HG02852 (cell line): ENCODE data around the gene IQCF5.
"Not testable (repeated sequence)": the region's sequence is repeated elsewhere in the genome, so short reads cannot be mapped to it uniquely, and the experiment has no call there.

Experiments used
- ATAC-seq: cut with Tn5 transposase; IDR thresholded peaks from one replicate; pipeline ENCODE4 v1.9.1; 2021; ENCODE audit warnings: mild to moderate bottlenecking, moderate library complexity; ENCODE audit not compliant: unreplicated experiment

IQCF5 gene

DNA sequence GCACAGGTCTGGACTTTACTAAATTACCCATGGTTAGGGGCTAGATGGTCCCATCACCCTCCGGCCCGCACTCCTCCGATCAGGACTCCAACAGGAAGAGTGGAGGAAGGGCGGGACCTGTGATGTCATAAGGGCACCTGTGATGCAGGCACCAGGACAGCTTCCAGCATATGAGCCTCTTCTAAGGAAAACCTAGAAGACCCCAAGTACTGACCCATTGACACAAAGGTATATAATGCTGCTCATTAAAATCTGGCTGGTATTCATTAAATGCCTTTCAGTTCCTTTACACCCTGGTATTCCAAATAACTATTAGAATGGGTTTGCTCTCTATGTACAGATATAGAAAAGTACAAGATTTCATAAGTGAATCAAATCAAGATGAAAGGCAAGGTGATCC lies at the start of gene IQCF5:
IQCF5 (minus strand) TSS at position 101 of the 400 bp plus-strand sequence; CDS start at position 31, 70 bp downstream.
- no peak for ATAC-seq

DNA sequence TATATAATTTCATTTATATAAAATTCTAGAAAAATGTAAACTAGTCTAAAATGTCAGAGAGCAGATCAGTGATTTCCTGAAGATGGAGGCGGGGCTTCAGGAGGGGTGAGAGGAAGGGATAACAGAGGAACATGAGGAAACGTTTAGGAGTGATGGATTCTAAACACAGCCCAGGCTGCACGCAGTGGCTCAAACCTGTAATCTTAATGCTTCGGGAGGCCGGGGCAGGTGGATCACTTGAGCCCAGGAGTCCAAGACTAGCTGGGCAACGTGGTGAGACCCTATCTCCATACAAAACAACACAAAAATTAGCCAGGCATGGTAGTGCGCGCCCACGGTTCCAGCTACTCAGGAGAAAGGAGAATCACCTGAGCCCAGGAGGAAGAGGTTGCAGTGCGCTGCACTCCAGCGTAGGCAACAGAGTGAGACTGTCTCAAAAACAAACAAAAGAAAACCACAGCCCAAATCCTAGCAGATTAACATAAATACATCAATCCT lies 45.7 kb upstream of the IQCF5 start:
- no peak for ATAC-seq

DNA sequence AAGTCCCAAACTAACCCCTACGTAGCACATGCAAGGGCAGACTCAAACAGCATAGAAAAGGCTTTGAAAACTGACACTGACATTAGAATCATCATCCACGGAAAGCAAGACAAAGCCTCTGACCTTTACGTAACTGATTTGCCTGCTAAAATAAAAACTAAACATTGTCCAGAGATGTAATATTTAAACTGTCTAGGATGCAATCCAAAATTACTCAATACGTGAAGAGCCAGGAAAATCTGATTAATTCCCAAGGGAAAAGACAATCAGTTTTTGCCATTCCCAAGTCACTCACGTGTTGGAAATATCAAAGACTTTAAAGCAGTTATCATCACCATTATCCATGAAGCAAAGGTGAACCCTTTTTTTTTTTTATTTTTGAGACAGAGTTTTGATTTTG lies 41.0 kb upstream of the IQCF5 start:
- ATAC-seq: no peak

DNA sequence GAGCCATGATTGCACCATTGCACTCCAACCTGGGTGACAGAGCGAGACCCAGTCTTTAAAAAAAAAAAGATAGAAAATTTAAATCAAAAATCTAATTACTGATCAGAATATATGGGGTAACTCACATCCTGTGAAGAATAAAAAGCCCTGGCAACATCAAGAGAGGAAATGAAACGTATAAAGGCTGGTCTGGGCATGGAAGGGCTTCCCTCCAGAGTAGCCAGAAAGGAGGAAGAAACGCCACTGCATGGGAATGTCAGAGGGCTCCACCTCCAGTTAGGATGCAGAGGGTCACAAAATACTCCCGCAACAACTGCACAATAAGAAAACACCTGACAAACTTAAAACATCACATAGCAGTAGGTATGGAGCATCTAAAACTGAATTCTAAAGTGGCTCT lies 32.6 kb upstream of the IQCF5 start:
- ATAC-seq: no peak

DNA sequence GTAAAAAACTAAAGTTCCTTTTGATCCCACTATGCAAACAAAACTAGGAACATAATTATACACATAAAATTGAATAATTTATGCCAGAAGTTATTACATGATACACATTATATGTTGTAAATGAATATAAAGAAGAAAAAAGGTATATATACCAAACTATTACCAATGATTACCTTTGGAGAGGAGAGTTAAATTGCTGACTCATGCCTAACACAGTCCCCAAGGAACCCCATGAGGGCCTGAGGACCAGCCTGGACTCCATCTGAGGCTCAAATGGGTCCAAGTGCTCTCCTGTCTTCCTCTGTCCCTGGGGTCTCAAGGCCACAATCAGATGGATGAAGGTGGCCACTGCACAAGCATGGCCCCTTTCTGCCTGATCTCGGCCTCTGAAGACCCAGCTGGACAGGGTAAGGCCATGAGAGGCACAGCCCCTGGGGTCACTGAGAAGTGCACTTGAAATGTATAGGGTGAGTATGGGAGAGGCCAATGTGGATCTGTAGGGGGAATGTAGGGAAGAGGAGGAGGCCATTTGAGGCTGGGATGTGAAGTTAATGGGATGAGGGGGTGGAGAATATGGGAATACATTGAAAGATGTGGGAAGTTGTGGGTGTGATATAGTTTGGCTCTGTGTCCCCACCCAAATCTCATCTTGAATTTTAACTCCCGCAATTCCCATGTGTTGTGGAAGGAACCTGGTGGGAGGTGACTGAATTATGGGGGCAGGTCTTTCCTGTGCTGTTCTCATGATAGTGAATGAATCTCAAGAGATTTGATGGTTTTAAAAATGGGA lies 28.8 kb upstream of the IQCF5 start:
- ATAC-seq: no peak

DNA sequence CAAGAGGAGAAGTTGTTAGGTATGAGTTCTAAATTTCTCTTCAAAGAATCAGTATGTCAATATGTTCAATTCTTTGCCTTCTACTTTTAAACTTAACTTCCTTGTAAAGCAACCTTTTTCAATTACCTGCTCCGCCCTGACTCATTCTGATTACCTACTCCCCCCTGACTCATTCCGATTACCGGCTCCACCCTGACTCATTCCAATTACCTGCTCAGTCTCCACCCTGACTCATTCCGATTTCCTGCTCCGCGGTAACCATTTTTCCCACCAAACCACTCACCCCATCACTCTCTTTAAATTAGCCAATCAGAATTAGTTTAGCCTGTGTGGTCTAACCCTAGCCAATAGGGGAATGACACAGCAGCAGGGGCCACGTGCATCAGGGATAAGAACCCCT lies 27.0 kb upstream of the IQCF5 start:
- ATAC-seq: not testable (repeated sequence)

DNA sequence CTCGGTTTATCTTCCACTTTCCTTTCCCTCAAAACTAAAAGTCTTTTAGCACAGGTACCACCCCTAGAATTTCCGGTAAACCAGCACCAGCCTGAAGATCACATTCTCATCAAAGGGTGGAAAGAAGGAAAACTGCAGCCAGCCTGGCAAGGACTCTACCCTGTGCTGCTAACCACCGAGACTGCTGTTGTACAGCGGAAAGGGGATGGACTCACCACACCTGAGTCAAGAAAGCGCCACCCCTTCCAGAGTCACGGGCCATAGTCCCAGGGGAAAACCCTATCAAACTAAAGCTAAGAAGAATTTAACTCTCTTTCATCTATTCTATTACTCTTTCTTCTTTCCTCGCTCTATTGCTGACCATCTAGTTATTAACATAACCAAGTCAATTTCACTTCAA lies 24.6 kb upstream of the IQCF5 start:
- not testable (repeated sequence) for ATAC-seq

DNA sequence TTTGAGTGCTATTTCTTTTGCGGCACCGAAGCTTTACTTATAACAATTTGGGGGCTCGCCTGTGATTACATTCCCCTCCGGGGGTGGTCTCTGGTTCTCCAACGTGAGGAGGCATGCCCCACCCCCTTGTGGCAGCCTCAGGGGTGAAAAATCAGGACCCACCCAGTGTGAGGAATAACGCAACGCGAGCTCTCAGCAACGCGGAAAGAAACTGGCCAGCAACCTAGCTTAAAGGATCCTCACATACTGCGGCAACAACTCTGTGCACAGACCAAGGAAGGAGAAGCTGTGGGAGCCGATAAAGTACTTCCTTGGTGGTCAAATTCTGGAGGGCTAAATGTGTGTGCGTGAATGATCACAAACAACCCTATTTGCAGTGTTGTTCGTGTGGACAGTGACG lies 22.0 kb upstream of the IQCF5 start:
- no peak for ATAC-seq

DNA sequence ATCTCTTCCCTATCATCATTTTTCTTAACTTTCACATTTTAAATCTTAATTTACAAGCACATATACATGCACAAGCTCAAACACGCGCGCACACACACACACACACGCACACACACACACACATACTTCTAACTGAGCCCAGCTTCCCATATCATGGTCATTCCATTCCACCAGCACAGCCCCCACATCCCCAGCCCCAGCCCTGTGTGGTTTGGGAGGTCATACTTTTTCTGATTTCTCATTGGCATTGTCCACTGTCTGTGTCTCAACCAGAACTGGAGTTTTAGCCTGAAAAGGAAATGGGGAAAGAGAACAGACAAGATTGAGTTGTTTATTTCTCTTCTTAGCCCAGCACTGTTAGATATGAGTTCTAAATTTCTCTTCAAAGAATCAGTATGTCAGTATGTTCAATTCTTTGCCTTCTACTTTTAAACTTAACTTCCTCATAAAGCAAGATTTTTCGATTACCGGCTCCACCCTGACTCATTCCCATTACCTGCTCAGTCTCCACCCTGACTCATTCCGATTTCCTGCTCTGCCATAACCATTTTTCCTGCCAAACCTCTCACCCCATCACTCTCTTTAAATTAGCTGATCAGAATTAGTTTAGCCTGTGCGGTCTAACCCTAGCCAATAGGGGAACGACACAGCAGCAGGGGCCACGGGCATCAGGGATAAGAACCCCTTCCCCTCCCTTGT lies 21.4 kb upstream of the IQCF5 start:
- no peak for ATAC-seq

DNA sequence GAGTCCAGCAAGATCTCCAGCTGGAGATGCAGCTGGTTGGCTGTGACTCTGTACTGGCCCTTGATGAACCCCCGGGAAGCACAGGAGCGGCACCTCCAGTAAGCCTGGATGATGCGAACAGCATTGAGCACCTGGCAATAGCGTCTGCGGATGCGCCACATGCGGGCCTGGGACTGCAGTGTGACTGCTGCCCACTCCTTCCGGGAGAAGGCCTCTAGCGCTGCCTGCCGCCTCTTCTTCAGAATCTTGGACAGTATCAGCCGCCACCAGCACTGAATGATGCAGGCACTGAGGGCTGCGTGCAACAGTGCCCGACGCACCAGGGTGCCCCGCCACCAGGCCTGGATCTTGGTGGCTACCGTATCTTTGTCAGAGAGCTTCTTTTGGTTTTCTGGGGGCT lies 19.5 kb upstream of the IQCF5 start:
- ATAC-seq: no peak

DNA sequence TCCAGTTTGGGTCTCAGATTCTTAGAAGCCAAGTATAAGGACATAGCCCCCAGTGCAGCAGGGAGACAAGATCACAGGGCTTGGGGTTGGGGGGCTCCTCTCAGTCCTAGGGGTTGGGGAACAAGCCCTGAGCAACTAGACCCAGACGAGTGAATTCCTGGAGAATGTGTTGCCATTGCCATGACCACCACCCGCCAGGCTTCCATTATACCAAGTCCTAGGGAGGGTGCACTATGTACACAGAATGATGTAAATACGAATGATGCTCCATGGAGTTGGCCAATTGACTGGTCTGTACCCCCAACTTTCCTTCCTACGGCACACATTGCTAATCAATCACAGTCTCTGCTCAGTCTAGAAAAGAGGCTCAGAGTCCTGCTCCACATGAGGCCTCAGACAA lies 19.0 kb upstream of the IQCF5 start:
- ATAC-seq: no peak

DNA sequence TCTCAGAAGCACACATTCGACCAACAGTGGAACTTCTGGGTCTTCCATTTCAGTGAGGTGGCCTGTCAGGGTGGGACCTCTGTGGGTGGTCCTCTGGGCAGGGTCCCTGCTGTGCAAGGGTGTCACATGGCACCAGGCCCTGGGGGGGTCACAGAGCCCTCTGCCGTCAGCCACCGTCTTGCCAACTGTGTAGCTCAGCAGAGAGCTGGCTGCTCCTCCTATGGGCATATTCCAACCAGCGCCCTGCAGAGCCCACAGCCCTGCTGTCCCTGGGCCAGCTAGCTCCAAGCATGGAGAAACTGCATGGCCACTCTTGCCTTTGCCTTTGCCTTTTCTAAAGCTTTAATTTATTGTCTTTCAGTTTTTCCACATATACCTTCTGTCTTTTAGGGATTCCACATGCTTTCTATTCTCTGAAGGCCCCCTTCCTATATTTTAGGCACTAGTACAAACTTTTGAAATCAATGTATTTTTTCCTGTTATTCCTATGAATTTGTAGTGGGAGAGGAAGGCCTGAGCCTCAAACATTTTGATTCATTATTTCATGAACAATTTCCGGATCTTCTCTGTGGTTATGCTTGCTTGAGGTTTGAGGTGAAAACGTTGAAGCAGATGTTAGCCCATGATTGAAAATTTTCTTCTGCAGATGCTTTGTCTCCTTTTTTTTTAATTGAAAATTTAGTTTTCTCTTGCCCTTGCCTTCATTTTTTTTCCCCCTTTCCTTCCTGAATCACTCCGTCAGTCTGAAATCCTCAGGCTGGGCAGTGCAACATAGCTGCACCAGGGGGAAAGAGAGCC lies 16.0 kb upstream of the IQCF5 start:
- no peak for ATAC-seq

DNA sequence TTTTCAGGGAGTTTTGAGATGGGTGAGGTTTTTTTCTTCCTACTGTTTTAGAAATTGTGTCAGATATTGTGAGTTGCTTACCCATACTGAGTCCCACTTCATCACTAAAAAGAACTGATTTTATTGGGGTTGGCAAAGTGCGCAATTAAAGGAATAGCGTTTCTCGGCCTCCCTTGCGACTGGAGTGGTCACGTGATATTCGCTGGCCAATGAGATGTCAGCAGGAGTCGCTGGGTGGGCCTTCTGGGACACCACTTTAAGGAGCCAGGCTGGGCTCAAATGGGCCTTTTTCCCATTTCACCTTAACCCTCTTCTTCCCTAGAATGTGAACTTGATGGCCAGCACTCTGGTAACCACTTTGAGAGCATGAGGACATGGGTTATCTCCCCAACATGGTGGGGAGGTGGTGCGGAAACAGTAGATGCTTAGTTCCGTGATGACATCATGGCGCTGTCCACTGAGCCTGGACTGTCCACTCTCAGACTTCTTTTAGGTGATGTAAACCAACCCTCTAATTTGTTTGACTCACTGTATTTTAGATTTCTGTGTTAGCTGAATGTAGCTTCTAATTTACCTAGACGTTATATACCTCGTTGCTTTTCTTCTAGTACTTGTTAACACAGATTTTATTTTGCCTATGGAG lies 13.2 kb upstream of the IQCF5 start:
- ATAC-seq: no peak

DNA sequence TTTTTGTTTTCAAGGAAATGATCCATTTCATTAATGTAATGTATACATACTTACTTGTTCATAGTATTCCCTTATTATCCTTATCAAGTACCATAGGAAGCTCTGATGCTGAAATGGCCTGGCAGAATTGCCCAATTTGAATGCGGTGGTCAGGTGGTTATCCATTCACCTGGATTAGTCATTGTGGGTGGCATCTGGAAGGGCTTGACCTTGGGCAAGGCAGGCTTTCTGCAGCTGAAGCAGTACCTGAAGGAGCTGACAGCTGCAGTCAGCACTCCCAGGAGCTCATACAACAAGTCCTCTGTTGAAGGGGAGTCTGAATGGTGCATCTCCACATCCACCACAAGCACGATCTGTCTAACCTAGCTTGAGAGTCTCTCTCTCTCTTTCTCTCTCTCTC lies 12.2 kb upstream of the IQCF5 start:
- no peak for ATAC-seq

DNA sequence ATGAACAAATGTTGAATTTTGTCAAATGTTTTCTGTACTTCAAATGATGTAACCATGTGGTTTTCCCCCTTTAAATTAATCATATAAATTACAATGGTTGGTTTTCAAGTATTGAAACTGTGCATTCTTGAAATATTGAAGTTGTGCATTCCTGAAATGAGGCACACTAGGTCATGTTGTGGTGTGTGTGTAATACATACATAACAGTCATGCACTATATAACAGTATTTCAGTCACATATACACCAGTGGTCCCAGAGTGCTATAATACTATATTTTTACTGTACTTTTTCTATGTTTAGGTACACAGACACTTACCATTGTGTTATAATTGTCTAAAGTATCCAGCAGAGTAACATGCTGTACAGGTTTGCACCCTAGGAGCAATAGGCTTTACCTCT lies 11.0 kb upstream of the IQCF5 start:
- ATAC-seq: no peak

DNA sequence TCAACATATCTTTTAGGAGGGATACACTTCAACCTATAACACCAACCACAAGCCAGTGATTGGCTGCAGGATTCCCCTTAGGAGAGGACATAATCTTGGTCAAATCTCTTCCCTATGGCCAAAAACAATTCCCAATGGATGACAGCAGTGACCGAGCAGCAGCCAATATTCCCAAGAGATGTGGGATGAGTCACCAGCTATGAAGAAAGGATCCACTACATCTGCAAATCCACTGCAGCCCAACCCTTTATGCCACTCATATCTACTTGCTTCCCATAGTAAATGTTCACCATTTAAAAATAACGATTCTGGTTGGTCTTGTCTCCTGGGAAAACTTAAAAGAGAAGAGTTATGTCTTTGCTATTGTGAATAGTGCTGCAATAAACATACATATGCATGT lies 4.5 kb upstream of the IQCF5 start:
- ATAC-seq: no peak

DNA sequence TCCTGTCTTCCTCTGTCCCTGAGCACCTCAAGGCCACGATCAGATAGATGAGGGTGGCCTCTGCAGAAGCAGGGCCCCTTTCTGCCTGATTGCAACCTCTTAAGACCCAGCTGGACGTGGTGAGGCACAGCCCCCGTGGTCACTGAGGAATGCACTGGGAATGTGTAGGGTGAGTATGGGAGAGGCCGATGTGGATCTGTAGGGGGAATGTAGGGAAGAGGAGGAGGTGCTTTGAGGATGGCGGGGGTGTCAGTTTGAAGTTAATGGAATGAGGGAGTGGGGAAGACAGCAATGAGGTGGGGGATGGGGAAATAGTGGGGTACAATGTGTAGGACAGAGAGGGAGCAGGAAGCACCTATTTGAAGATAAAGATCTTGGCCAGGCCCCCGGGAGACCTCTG lies 785 bp upstream of the IQCF5 start:
- no peak for ATAC-seq

DNA sequence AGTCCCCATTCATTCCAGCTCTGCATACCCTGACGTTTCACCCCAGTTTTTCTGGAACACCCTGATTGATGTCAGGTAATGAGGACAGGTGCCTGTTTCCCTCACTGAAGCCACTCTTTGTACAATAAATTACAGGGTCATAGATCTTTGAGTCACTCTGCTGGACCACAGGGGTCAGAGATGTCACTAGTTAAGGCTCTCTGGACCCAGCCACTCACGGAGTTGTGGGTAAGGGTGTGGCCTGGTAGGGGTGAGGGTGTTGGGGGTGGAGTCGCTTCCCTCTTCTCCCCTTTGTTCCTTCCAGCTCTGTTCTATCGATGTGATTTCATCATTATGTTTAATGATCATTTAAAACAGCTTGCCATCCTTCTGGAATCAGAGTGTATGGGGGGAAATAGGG lies 512 bp downstream of the IQCF5 start:
- no peak for ATAC-seq

DNA sequence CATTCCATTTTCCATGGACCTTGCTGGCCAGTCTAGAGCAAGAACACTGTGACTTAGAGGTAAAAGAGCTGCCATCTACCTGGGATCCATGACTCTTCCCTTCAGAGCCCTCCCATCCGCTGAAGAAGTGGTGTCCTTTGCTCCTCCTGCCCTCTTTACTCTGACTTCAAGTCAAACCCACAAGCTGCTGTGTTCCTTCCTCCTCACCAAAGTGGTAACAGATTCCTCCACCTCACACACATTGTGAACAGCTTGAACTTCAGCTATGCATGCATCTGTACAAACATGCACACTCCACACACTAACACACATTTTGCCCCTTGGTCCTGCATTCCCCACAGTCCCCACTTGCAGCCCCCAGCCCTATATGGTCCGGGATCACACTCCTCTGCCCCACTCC lies 990 bp downstream of the IQCF5 start:
- ATAC-seq: no peak

DNA sequence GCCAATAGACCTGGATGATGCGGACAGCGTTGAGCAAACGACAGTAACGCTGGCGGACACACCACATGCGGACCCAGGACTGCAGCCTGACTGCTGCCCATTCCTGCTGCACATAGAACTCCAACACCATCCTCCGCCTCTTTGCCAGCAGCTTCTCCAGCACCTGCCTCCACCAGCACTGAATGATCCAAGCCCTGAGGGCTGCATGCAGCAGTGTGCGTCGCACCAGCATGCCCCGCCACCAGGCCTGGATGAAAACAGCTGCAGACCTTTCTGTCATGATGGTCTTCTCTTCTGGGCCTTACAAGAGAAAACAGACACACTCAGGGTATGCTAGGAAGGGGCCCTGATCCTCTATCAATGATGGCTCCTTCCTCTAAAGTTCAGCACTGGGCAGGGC lies 1.5 kb downstream of the IQCF5 start:
- ATAC-seq: no peak

DNA sequence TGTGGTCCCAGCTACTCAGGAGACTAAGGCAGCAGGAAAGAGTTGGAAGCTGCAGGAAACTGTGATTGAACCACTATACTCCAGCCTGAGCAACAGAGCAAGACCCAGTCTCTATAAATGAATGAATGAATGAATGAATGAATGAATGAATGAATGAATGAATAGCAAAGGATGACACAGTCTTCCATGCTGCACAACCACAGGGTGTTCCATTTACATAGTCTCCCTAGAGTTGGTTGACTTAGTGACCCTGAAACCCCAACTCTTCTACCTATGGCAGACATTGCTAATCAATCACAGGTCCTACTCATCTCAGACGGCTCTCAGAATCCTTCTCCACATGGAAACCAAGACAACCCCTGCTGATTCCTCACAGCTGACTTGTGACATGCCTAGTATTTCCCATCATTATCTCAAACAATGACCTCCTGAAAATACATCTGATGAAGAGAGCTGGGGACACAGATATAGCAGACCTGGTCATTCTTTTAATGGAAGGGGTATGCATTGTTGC lies 2.1 kb downstream of the IQCF5 start:
- ATAC-seq: no peak
